HepG2 (cell line): ENCODE results near the gene MYO18B. TPM values are rescaled to one million over a fixed set of nuclear protein-coding genes. Genes with fewer than 3 reads are reported as not detected.

Experiments used
- ATAC-seq: fragments of 200-7000 bp; cut with Tn5 transposase; 3 replicates; pipeline ENCODE4 v1.9.1; 2020; ENCODE audit warnings: mild to moderate bottlenecking, moderate library complexity
- BruUV-seq: library from RNA; stranded (reverse); fragments of 400-500 nt; replicated peaks from 2 replicates; lab custom pipeline; 2021; lab: Mats Ljungman, UMichigan
- CTCF ChIA-PET: fragments of 300-600 bp; formaldehyde crosslinking; extraction: SDS; loops from one replicate; lab custom pipeline; 2021; ENCODE audit warnings: low total read pairs, inconsistent platforms, low intra/inter-chr PET ratio; lab: Yijun Ruan, JAX
- POLR2A ChIA-PET: fragments of 350-600 bp; sonication (Branson Sonifier 250); formaldehyde crosslinking; loops from one replicate; lab custom pipeline; 2020; ENCODE audit warnings: antibody characterized with exemption, inconsistent platforms; lab: Yijun Ruan, JAX
- DNase-seq: peaks from one replicate; pipeline ENCODE4 v3.0.0-alpha.2; 2015; ENCODE audit warnings: low spot score
- FAIRE-seq: peaks from 3 replicates; lab custom pipeline; 2011; peaks lifted over from hg19 to GRCh38; lab: Jason Lieb, UNC
- H2AFZ ChIP-seq: one replicate; pipeline ENCODE4 v1.6.1; 2011; ENCODE audit warnings: low read length, inconsistent platforms
- H3K27ac ChIP-seq: fragments of 300-600 bp; 3 replicates; pipeline ENCODE4 v1.8.0; 2011; ENCODE audit warnings: mixed run types, mild to moderate bottlenecking, mixed read lengths, low read length, inconsistent platforms; ENCODE audit not compliant: insufficient read depth; ENCODE audit errors: extremely low read length
- H3K27me3 ChIP-seq, 2 experiments: fragments of 200-600 bp in 1 of 2; 2 replicates in 1 of 2; 3 replicates in 1 of 2; pipeline versions ENCODE4 v1.6.0 to v1.8.0; 2011; ENCODE audit warnings: low read length in 2 of 2, mild to moderate bottlenecking in 2 of 2, moderate library complexity in 2 of 2, inconsistent platforms in 1 of 2; ENCODE audit not compliant: insufficient read depth in 2 of 2, control insufficient read depth in 1 of 2
- H3K36me3 ChIP-seq, 2 experiments: fragments of 200-600 bp in 1 of 2; replicated peaks in 1 of 2; 2 replicates in 1 of 2; 3 replicates in 1 of 2; pipeline versions ENCODE4 v1.5.1 to v1.8.0; 2011; ENCODE audit warnings: low read length in 2 of 2, inconsistent platforms in 1 of 2; ENCODE audit not compliant: insufficient read depth in 2 of 2, control insufficient read depth in 1 of 2
- H3K4me1 ChIP-seq: 2 replicates; pipeline ENCODE4 v1.5.1; 2012; ENCODE audit warnings: low read length, inconsistent platforms; ENCODE audit not compliant: insufficient read depth
- H3K4me2 ChIP-seq: 2 replicates; pipeline ENCODE4 v1.6.0; 2011; ENCODE audit warnings: low read depth, low read length, inconsistent platforms
- H3K4me3 ChIP-seq, 3 experiments: fragments of 200-600 bp in 1 of 3; sonication (generic), shearing (Covaris generic) in 1 of 3; replicated peaks in 1 of 3; 2 replicates each; pipeline ENCODE4 v1.5.1; 2011 to 2016; ENCODE audit warnings: low read length in 3 of 3, inconsistent platforms in 2 of 3, low read depth in 2 of 3, mild to moderate bottlenecking in 2 of 3, control low read depth in 1 of 3, mixed read lengths in 1 of 3; ENCODE audit not compliant: insufficient read depth in 1 of 3
- H3K79me2 ChIP-seq: one replicate; pipeline ENCODE4 v1.6.1; 2011; ENCODE audit warnings: low read length, inconsistent platforms; ENCODE audit not compliant: insufficient read depth
- H3K9ac ChIP-seq: 2 replicates; pipeline ENCODE4 v1.6.0; 2011; ENCODE audit warnings: mild to moderate bottlenecking, low read depth, low read length, inconsistent platforms; ENCODE audit not compliant: insufficient read depth
- H3K9me3 ChIP-seq: 2 replicates; pipeline ENCODE4 v1.5.1; 2012; ENCODE audit warnings: mild to moderate bottlenecking, low read length
- H4K20me1 ChIP-seq: 2 replicates; pipeline ENCODE4 v1.6.0; 2011; ENCODE audit warnings: inconsistent platforms, mild to moderate bottlenecking, low read length, moderate library complexity; ENCODE audit not compliant: insufficient read depth
- GZF1 ChIP-seq: sonication (generic); formaldehyde crosslinking; IDR thresholded peaks from 2 replicates; pipeline ENCODE4 v1.5.1; 2020; ENCODE audit warnings: mild to moderate bottlenecking, missing genetic modification reagents
- MED8 ChIP-seq: sonication (generic); formaldehyde crosslinking; IDR thresholded peaks from 2 replicates; pipeline ENCODE4 v1.8.1; 2023; ENCODE audit warnings: mild to moderate bottlenecking, missing genetic modification reagents; ENCODE audit not compliant: insufficient replicate concordance
- MTA3 ChIP-seq: sonication (generic); formaldehyde crosslinking; IDR thresholded peaks from 2 replicates; pipeline ENCODE4 v1.4.0; 2020; ENCODE audit warnings: missing genetic modification reagents
- NR1H2 ChIP-seq: sonication (generic); formaldehyde crosslinking; IDR thresholded peaks from 2 replicates; pipeline ENCODE4 v1.8.1; 2022; ENCODE audit warnings: low read depth, missing genetic modification reagents, borderline replicate concordance
- RFXAP ChIP-seq: sonication (generic); formaldehyde crosslinking; IDR thresholded peaks from 2 replicates; pipeline ENCODE4 v1.4.0; 2020; ENCODE audit warnings: missing genetic modification reagents, borderline replicate concordance
- SMAD3 ChIP-seq: sonication (generic); formaldehyde crosslinking; IDR thresholded peaks from 2 replicates; pipeline ENCODE4 v1.4.0; 2020; ENCODE audit warnings: missing genetic modification reagents
- TGIF2 ChIP-seq: IDR thresholded peaks from 2 replicates; pipeline ENCODE4 v1.6.1; 2016; ENCODE audit warnings: control low read depth, missing compliant biosample characterization
- ZMYM4 ChIP-seq: sonication (generic); formaldehyde crosslinking; IDR thresholded peaks from 2 replicates; pipeline ENCODE4 v1.8.1; 2023; ENCODE audit warnings: mild to moderate bottlenecking, missing genetic modification reagents
- ZNF230 ChIP-seq: sonication (generic); formaldehyde crosslinking; IDR thresholded peaks from 2 replicates; pipeline ENCODE4 v1.4.0; 2020; ENCODE audit warnings: mild to moderate bottlenecking, missing genetic modification reagents
- ZNF350 ChIP-seq: sonication (generic); formaldehyde crosslinking; IDR thresholded peaks from 2 replicates; pipeline ENCODE4 v1.4.0; 2020; ENCODE audit warnings: mild to moderate bottlenecking, low read depth, missing genetic modification reagents, borderline replicate concordance
- ZNF354B ChIP-seq: sonication (generic); formaldehyde crosslinking; IDR thresholded peaks from 2 replicates; pipeline ENCODE4 v1.8.0; 2022; ENCODE audit warnings: mild to moderate bottlenecking, missing genetic modification reagents
- ZNF713 ChIP-seq: sonication (generic); formaldehyde crosslinking; IDR thresholded peaks from 2 replicates; pipeline ENCODE4 v1.4.0; 2020; ENCODE audit warnings: mild to moderate bottlenecking, missing genetic modification reagents
- ZNF776 ChIP-seq: sonication (generic); formaldehyde crosslinking; IDR thresholded peaks from 2 replicates; pipeline ENCODE4 v1.4.0; 2020; ENCODE audit warnings: mild to moderate bottlenecking, missing genetic modification reagents
- ZNF891 ChIP-seq: sonication (generic); formaldehyde crosslinking; IDR thresholded peaks from 2 replicates; pipeline ENCODE4 v1.5.0; 2020; ENCODE audit warnings: mild to moderate bottlenecking, missing genetic modification reagents
- in situ Hi-C: cut with HindIII; loops from 2 replicates; pipeline ENCODE4 v1.10.0; 2017; ENCODE audit warnings: low pct_unique_long_range_greater_than_20kb; ENCODE audit not compliant: extremely low pct_ligation_motif_present
- intact Hi-C: fragments of 100-400 bp; cut with micrococcal nuclease; formaldehyde crosslinking; loops from one replicate; pipeline ENCODE4 v1.10.0; 2022; ENCODE audit not compliant: unreplicated experiment
- polyA plus RNA-seq, 8 experiments: library from polyadenylated mRNA; depleted of rRNA in 3 of 8; stranded (reverse) in 7 of 8; unstranded in 1 of 8; fragments of >200 nt; fragmentation: Illumina TruSeq in 4 of 8; extraction: Trizol in 4 of 8; gene quantifications; 2 replicates each; pipeline versions ENCODE4 v1.2.1 to v1.2.3, GENCODE V29; 2011 to 2016; ENCODE audit warnings: low read depth in 4 of 8, missing spikeins in 1 of 8, mixed read lengths in 1 of 8; ENCODE audit not compliant: insufficient read depth in 1 of 8
- total RNA-seq, 5 experiments: library from RNA; depleted of rRNA; stranded (reverse); fragments of >200 nt; fragmentation: Illumina TruSeq; extraction: Trizol; gene quantifications; 2 replicates each; pipeline ENCODE4 v1.2.3, GENCODE V29; 2016; ENCODE audit warnings: low read depth in 1 of 5
- TF ChIP-seq, protein P1 (sequence below): sonication (generic); formaldehyde crosslinking; IDR thresholded peaks from 2 replicates; pipeline ENCODE4 v1.4.0; 2020; ENCODE audit warnings: missing genetic modification reagents, low read depth, mild to moderate bottlenecking, borderline replicate concordance
- TF ChIP-seq, protein P2 (sequence below): sonication (generic); formaldehyde crosslinking; IDR thresholded peaks from 2 replicates; pipeline ENCODE4 v1.8.0; 2022; ENCODE audit warnings: missing genetic modification reagents, mild to moderate bottlenecking, inconsistent platforms, borderline replicate concordance
- TF ChIP-seq, protein P3 (sequence below): sonication (generic); formaldehyde crosslinking; conservative IDR thresholded peaks from 2 replicates; pipeline ENCODE4 v1.4.0; 2020; ENCODE audit warnings: missing genetic modification reagents
- TF ChIP-seq, protein P4 (sequence below): sonication (generic); formaldehyde crosslinking; IDR thresholded peaks from 2 replicates; pipeline ENCODE4 v1.5.0; 2020; ENCODE audit warnings: missing genetic modification reagents

Gene MYO18B
- total and polyA plus RNA-seq, 2 of the 13 experiments (the other 11 are each of a cell fraction or from before 2014, with no cell fraction given) = 0.01 TPM; not detected in 1

DNA sequence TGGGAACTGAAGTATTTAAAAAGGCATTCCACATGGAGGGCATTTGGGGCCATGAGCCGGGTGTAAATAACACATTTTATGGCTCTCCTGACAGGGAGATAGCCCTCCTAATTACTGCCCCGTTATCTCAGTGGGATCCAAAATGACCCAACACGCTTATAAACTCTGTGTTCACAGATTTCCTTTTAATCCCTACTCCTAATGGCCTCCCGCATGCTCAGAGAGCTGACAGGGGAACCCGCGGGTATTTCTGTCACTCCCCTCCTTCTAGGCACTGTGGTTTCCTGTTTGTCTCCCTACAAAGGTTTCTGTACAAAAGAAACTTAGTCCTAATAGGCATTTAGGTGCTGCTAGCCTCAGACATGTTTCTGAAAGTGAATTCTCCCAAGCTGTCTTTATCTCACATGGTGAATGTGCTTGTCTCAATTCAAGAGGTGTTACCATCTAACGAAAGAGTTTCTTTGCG, 224.5 kb downstream of the MYO18B start (continued):
- TF ChIP-seq GZF1 (CRISPR knock-in tag) (no peak), SMAD3 (CRISPR knock-in tag) (no peak), MTA3 (no peak), ZNF776 (CRISPR knock-in tag) (no peak), ZNF891 (CRISPR knock-in tag) (no peak)
- TF ChIP-seq, protein P1, sequence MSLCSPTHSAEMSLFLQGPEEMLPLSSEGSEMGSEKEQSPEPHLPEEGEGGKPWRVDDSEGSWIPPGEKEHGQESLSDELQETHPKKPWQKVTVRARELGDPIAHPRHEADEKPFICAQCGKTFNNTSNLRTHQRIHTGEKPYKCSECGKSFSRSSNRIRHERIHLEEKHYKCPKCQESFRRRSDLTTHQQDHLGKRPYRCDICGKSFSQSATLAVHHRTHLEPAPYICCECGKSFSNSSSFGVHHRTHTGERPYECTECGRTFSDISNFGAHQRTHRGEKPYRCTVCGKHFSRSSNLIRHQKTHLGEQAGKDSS (CRISPR knock-in tag) = no peak

DNA sequence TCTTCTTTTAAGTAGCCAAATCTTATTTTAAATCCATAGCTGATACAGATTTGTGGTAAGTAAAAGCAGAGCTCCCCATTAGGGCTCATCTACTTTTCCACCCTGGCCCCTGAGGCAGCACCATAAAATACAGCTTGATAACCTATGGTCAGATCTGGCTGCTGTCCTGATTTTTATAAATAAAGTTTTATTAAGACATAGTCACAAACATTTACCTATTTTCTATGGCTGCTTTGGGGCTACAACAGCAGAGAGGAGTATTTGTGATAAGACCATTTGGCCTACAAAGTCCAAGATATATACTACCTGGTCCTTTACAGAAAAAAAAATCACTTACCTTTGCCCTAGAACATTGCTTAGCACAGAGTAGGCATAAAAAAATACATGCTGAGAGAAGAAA, 227.3 kb downstream of the MYO18B start:
- H3K79me2 ChIP-seq = no peaks in the 10 kb centered on the region
- no peak overlapping the region for H3K4me3 ChIP-seq
- no peaks in the 10 kb centered on the region for H3K36me3 ChIP-seq
- H3K27me3 ChIP-seq = no peaks in the 10 kb centered on the region
- no TSS peak for BruUV-seq
- in situ Hi-C loops (no loop called here), intact Hi-C loops (no loop called here)
- H3K27ac ChIP-seq = no peak overlapping the region
- ATAC-seq = no peak
- ChIA-PET POLR2A (no interaction called here), CTCF (no interaction called here)
- no peak overlapping the region for H3K4me2 ChIP-seq
- no peaks in the 10 kb centered on the region for H4K20me1 ChIP-seq
- H2AFZ ChIP-seq = no peak overlapping the region
- no peak overlapping the region for H3K9ac ChIP-seq
- DNase-seq = no peak
- no peak for FAIRE-seq
- no peaks in the 10 kb centered on the region for H3K4me1 ChIP-seq
- no peaks in the 10 kb centered on the region; the same call in 1 of the 2 replicates for H3K9me3 ChIP-seq
- no peak for TF ChIP-seq ZNF230 (CRISPR knock-in tag)
- TF ChIP-seq, protein P2, sequence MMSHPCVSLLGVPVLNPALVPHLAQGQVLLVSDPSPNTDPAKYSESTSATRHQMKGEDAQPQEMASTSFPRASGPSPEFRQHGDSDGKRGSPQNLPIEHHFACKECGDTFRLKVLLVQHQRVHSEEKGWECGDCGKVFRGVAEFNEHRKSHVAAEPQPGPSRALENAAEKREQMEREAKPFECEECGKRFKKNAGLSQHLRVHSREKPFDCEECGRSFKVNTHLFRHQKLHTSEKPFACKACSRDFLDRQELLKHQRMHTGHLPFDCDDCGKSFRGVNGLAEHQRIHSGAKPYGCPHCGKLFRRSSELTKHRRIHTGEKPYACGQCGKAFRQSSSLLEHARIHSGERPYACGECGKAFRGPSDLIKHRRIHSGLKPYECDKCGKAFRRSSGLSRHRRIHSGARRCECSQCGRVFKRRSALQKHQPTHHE (CRISPR knock-in tag) = no peak
- TF ChIP-seq SMAD3 (CRISPR knock-in tag) = no peak
- TF ChIP-seq, protein P3, sequence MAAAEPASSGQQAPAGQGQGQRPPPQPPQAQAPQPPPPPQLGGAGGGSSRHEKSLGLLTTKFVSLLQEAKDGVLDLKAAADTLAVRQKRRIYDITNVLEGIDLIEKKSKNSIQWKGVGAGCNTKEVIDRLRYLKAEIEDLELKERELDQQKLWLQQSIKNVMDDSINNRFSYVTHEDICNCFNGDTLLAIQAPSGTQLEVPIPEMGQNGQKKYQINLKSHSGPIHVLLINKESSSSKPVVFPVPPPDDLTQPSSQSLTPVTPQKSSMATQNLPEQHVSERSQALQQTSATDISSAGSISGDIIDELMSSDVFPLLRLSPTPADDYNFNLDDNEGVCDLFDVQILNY (CRISPR knock-in tag) = no peak
- TF ChIP-seq ZNF354B (CRISPR knock-in tag) = no peak
- TF ChIP-seq RFXAP (CRISPR knock-in tag) = no peak
- TF ChIP-seq TGIF2 (CRISPR knock-in tag) = no peak
- TF ChIP-seq, protein P4, sequence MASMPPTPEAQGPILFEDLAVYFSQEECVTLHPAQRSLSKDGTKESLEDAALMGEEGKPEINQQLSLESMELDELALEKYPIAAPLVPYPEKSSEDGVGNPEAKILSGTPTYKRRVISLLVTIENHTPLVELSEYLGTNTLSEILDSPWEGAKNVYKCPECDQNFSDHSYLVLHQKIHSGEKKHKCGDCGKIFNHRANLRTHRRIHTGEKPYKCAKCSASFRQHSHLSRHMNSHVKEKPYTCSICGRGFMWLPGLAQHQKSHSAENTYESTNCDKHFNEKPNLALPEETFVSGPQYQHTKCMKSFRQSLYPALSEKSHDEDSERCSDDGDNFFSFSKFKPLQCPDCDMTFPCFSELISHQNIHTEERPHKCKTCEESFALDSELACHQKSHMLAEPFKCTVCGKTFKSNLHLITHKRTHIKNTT (CRISPR knock-in tag) = no peak
- no peak for TF ChIP-seq ZNF713 (CRISPR knock-in tag)
- no peak for TF ChIP-seq NR1H2 (CRISPR knock-in tag)
- TF ChIP-seq ZNF350 = no peak
- no peak for TF ChIP-seq ZMYM4 (CRISPR knock-in tag)
- TF ChIP-seq MED8 = no peak
